Measurements from ENCODE around the gene KIRREL3. TPM values are rescaled to one million over a fixed set of nuclear protein-coding genes. Genes with fewer than 3 reads are reported as not detected.
A peak's percentile ranks its signal among the peaks of the same experiment; 100 is the strongest.

KIRREL3 gene
- total RNA-seq, 2 experiments from 2014 or later: not detected

DNA sequence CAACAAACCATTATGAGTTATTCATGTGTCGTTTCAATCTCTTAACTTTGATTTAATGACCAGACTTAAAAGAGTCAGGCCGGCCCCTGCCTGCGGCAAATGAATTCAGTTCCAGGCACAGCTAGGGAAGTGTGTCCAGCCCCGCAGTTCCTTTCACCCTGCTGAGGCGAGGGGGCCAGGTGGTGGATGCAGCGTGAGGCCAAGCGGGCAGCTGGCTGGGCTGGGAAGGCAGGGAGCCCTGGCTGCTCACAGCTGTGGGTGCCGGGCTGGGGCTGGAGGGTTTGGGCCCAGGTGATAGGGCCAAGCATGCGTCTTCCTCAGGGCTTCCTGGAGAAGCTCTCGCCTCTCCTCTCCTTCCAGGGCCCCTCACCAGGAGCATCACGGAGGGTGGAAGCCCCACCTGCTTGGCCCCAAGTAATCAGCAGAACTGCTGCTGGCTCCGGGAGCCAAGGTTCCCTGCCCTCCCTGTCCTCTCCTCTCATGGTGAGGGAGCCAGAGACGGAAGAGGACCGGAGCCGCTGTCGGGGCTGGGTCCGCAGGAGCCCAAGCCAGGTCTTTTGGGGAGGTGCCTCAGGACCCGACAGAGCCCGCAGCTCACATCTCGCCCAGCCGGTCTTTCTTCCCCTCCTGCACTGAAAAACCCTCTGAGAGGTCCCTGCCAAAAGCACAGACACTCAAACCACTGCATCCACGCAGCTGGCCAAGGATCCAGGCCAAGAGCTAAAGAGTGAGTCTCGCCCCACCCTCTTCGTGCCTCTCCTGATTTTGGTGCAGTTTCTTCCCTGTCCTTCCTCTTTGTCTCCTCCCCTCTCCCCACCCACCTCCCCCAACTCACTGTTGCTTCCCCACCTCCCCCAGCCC, 548.1 kb downstream of the KIRREL3 start:
- no peak overlapping the region for H3K4me3 Mint-ChIP-seq
- H3K36me3 Mint-ChIP-seq (ENCODE audit: low read depth): peaks cover 3% of the 10 kb centered on the region
- no peaks in the 10 kb centered on the region for H3K27me3 Mint-ChIP-seq
- peaks cover 16% of the 10 kb centered on the region for H3K9me3 Mint-ChIP-seq
- H3K4me1 Mint-ChIP-seq: no peaks in the 10 kb centered on the region
- H3K27ac Mint-ChIP-seq: no peak overlapping the region
- POLR2A ChIA-PET: no interaction called here
- CTCF ChIA-PET: interaction anchor here (0.8 to 1.3 kb wide), 2 partner anchors 11 to 28 kb away, joined by 3 to 4 read pairs; no protein-coding TSS in a partner anchor
- no peak for DNase-seq

- H3K27me3 Mint-ChIP-seq: no peaks in the 10 kb centered on the region
- ChIA-PET POLR2A (no interaction called here), CTCF (interaction anchor here (1.3 kb wide), 1 partner anchor 29 kb away, joined by 4 read pairs; no protein-coding TSS in a partner anchor)
- no peaks in the 10 kb centered on the region for H3K4me1 Mint-ChIP-seq
- peaks cover 3% of the 10 kb centered on the region for H3K36me3 Mint-ChIP-seq (ENCODE audit: low read depth)
- H3K4me3 Mint-ChIP-seq: no peak overlapping the region
- no peak overlapping the region for H3K27ac Mint-ChIP-seq
- DNase-seq: no peak
- peaks cover 16% of the 10 kb centered on the region for H3K9me3 Mint-ChIP-seq
Observed at GRCh38 chr11:126451211-126451802, 549.3 kb downstream of the KIRREL3 start.

- Mint-ChIP-seq H3K36me3 (ENCODE audit: low read depth) (peaks cover 3% of the 10 kb centered on the region), H3K4me1 (no peaks in the 10 kb centered on the region), H3K4me3 (no peak overlapping the region), H3K27me3 (no peaks in the 10 kb centered on the region), H3K27ac (no peak overlapping the region), H3K9me3 (peaks cover 16% of the 10 kb centered on the region)
- no peak for DNase-seq
- CTCF ChIA-PET: no interaction called here
- POLR2A ChIA-PET: no interaction called here
Observed at GRCh38 chr11:126450806-126451205, 549.8 kb downstream of the KIRREL3 start.

GRCh38 chr11:126450198-126450597, 550.4 kb downstream of the KIRREL3 start:
- peaks cover 16% of the 10 kb centered on the region for H3K9me3 Mint-ChIP-seq
- peak overlapping the region; percentile 7 for H3K27ac Mint-ChIP-seq
- ChIA-PET POLR2A (no interaction called here), CTCF (no interaction called here)
- H3K4me1 Mint-ChIP-seq: no peaks in the 10 kb centered on the region
- no peak overlapping the region for H3K4me3 Mint-ChIP-seq
- H3K27me3 Mint-ChIP-seq: no peaks in the 10 kb centered on the region
- no peak for DNase-seq
- peaks cover 3% of the 10 kb centered on the region for H3K36me3 Mint-ChIP-seq (ENCODE audit: low read depth)

- no peak overlapping the region for H3K27ac Mint-ChIP-seq
- CTCF ChIA-PET: no interaction called here
Observed at GRCh38 chr11:126446581-126446980, 554.0 kb downstream of the KIRREL3 start.

GRCh38 chr11:126444072-126444471, 556.5 kb downstream of the KIRREL3 start:
- no peak for DNase-seq
- Mint-ChIP-seq H3K4me3 (no peak overlapping the region), H3K36me3 (ENCODE audit: low read depth) (no peaks in the 10 kb centered on the region), H3K27ac (no peak overlapping the region), H3K9me3 (no peaks in the 10 kb centered on the region), H3K4me1 (peaks cover 4% of the 10 kb centered on the region), H3K27me3 (peaks cover 15% of the 10 kb centered on the region)
- ChIA-PET CTCF (interaction anchor here (0.6 to 3.2 kb wide), 4 partner anchors 15 to 262 kb away, joined by 3 to 8 read pairs (median 5); no protein-coding TSS in a partner anchor), POLR2A (no interaction called here)

More at GRCh38 chr11:126446581-126446980, 554.0 kb downstream of the KIRREL3 start:
- Mint-ChIP-seq H3K4me3 (no peak overlapping the region), H3K36me3 (ENCODE audit: low read depth) (peaks cover 3% of the 10 kb centered on the region), H3K27me3 (peaks cover 8% of the 10 kb centered on the region), H3K4me1 (no peaks in the 10 kb centered on the region), H3K9me3 (peaks cover 16% of the 10 kb centered on the region)
- POLR2A ChIA-PET: no interaction called here
- no peak for DNase-seq

GRCh38 chr11:126443120-126443519, 557.5 kb downstream of the KIRREL3 start:
- Mint-ChIP-seq H3K9me3 (no peaks in the 10 kb centered on the region), H3K27me3 (peaks cover 15% of the 10 kb centered on the region), H3K4me3 (no peak overlapping the region), H3K36me3 (ENCODE audit: low read depth) (no peaks in the 10 kb centered on the region), H3K27ac (no peak overlapping the region), H3K4me1 (peaks cover 4% of the 10 kb centered on the region)
- no peak for DNase-seq
- POLR2A ChIA-PET: no interaction called here
- CTCF ChIA-PET: interaction anchor here (1.1 to 3.2 kb wide), 4 partner anchors 16 to 42 kb away, joined by 3 to 11 read pairs (median 6); no protein-coding TSS in a partner anchor

GRCh38 chr11:126440792-126441514, 559.6 kb downstream of the KIRREL3 start:
- peaks cover 15% of the 10 kb centered on the region for H3K27me3 Mint-ChIP-seq
- no peak overlapping the region for H3K27ac Mint-ChIP-seq
- H3K4me1 Mint-ChIP-seq: peaks cover 4% of the 10 kb centered on the region
- DNase-seq: peak; percentile 80
- no peak overlapping the region for H3K4me3 Mint-ChIP-seq
- ChIA-PET POLR2A (no interaction called here), CTCF (interaction anchor here (0.5 to 1.3 kb wide), 12 partner anchors 9 to 549 kb away, joined by 3 to 7 read pairs (median 4); no protein-coding TSS in a partner anchor)
- no peaks in the 10 kb centered on the region for H3K9me3 Mint-ChIP-seq
- H3K36me3 Mint-ChIP-seq (ENCODE audit: low read depth): no peaks in the 10 kb centered on the region

GRCh38 chr11:126440276-126440675, 560.3 kb downstream of the KIRREL3 start:
- no peak overlapping the region for H3K27ac Mint-ChIP-seq
- H3K36me3 Mint-ChIP-seq (ENCODE audit: low read depth): no peaks in the 10 kb centered on the region
- POLR2A ChIA-PET: no interaction called here
- H3K4me3 Mint-ChIP-seq: no peak overlapping the region
- peaks cover 4% of the 10 kb centered on the region for H3K4me1 Mint-ChIP-seq
- CTCF ChIA-PET: interaction anchor here (0.9 to 1.1 kb wide), 6 partner anchors 19 to 550 kb away, joined by 3 to 4 read pairs (median 4); no protein-coding TSS in a partner anchor
- H3K27me3 Mint-ChIP-seq: peaks cover 15% of the 10 kb centered on the region
- no peak for DNase-seq
- no peaks in the 10 kb centered on the region for H3K9me3 Mint-ChIP-seq

- H3K27ac Mint-ChIP-seq: no peak overlapping the region
- no peaks in the 10 kb centered on the region for H3K36me3 Mint-ChIP-seq (ENCODE audit: low read depth)
- no peak overlapping the region for H3K4me3 Mint-ChIP-seq
- ChIA-PET POLR2A (no interaction called here), CTCF (no interaction called here)
- H3K9me3 Mint-ChIP-seq: no peaks in the 10 kb centered on the region
- H3K4me1 Mint-ChIP-seq: peaks cover 4% of the 10 kb centered on the region
- peaks cover 15% of the 10 kb centered on the region for H3K27me3 Mint-ChIP-seq
- no peak for DNase-seq
Observed at GRCh38 chr11:126438691-126439090, 561.9 kb downstream of the KIRREL3 start.

- POLR2A ChIA-PET: no interaction called here
- no peak for DNase-seq
- peaks cover 4% of the 10 kb centered on the region for H3K4me1 Mint-ChIP-seq
- H3K36me3 Mint-ChIP-seq (ENCODE audit: low read depth): no peaks in the 10 kb centered on the region
- H3K4me3 Mint-ChIP-seq: no peak overlapping the region
- no peaks in the 10 kb centered on the region for H3K9me3 Mint-ChIP-seq
- CTCF ChIA-PET: no interaction called here
- H3K27ac Mint-ChIP-seq: no peak overlapping the region
- H3K27me3 Mint-ChIP-seq: peaks cover 13% of the 10 kb centered on the region
Observed at GRCh38 chr11:126438272-126438671, 562.3 kb downstream of the KIRREL3 start.

DNA sequence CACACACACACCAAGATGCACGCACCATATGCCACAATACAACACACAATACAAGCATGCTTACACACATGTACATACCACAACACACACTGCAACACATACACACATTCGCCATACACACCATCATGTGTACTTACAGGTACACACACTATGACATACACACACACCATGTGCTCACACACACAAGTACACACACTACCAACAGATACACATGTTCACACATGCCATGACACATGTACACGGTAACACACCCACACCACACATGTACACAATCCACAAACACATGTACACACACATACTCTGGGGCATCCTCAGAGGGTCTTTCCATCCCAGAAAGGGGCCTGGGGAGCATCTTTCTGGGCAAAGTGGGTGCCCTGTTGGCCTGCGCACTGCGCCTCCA, 562.8 kb downstream of the KIRREL3 start:
- Mint-ChIP-seq H3K27me3 (peaks cover 9% of the 10 kb centered on the region), H3K9me3 (no peaks in the 10 kb centered on the region), H3K36me3 (ENCODE audit: low read depth) (no peaks in the 10 kb centered on the region), H3K4me1 (peaks cover 4% of the 10 kb centered on the region), H3K4me3 (no peak overlapping the region), H3K27ac (no peak overlapping the region)
- ChIA-PET POLR2A (no interaction called here), CTCF (no interaction called here)
- DNase-seq: no peak

Measured in activated CD4-positive, alpha-beta T cell treated with anti-CD3 and anti-CD28 coated beads, Interleukin-2, amount 10 ng/mL, durations not matched to agents 7 days and 5 days (primary cell).